Keratinocyte (primary cell): Measurements from ENCODE around the gene CUEDC2. TPM values are rescaled to one million over a fixed set of nuclear protein-coding genes. Genes with fewer than 3 reads are reported as not detected.
A peak's percentile ranks its signal among the peaks of the same experiment; 100 is the strongest.

Experiments used
- DNase-seq: peaks from one replicate; pipeline ENCODE4 v3.0.0-alpha.2; 2011; ENCODE audit warnings: low read depth, missing footprints, low spot score
- FAIRE-seq: peaks from 2 replicates; lab custom pipeline; 2011; peaks lifted over from hg19 to GRCh38; lab: Jason Lieb, UNC
- H2AFZ ChIP-seq: 2 replicates; pipeline ENCODE4 v1.6.0; 2012; ENCODE audit warnings: low read length, control low read depth, inconsistent platforms; ENCODE audit not compliant: control insufficient read depth
- H3K27ac ChIP-seq: 2 replicates; pipeline ENCODE4 v1.5.1; 2011; ENCODE audit warnings: low read length; ENCODE audit not compliant: control insufficient read depth, insufficient read depth
- H3K27me3 ChIP-seq: 3 replicates; pipeline ENCODE4 v1.6.0; 2011; ENCODE audit warnings: low read length; ENCODE audit not compliant: control insufficient read depth, insufficient read depth; ENCODE audit errors: extremely low read depth
- H3K36me3 ChIP-seq, 2 experiments: 2 replicates in 1 of 2; 3 replicates in 1 of 2; pipeline ENCODE4 v1.5.1; 2011; ENCODE audit warnings: low read length in 2 of 2, mild to moderate bottlenecking in 1 of 2; ENCODE audit not compliant: control insufficient read depth in 2 of 2, insufficient read depth in 2 of 2; ENCODE audit errors: extremely low read depth in 1 of 2
- H3K4me1 ChIP-seq: 3 replicates; pipeline ENCODE4 v1.5.1; 2011; ENCODE audit warnings: low read length; ENCODE audit not compliant: control insufficient read depth, insufficient read depth; ENCODE audit errors: extremely low read depth
- H3K4me2 ChIP-seq: 3 replicates; pipeline ENCODE4 v1.6.0; 2011; ENCODE audit warnings: low read depth, low read length; ENCODE audit not compliant: control insufficient read depth, insufficient read depth; ENCODE audit errors: extremely low read depth
- H3K4me3 ChIP-seq, 3 experiments: fragments of 200-600 bp in 1 of 3; sonication (generic) in 1 of 3; 2 replicates in 2 of 3; 3 replicates in 1 of 3; pipeline ENCODE4 v1.5.1; 2011 to 2016; ENCODE audit warnings: low read length in 3 of 3, mild to moderate bottlenecking in 3 of 3, control low read depth in 2 of 3, inconsistent platforms in 1 of 3, low read depth in 1 of 3, mixed read lengths in 1 of 3, mixed run types in 1 of 3, moderate library complexity in 1 of 3; ENCODE audit not compliant: control insufficient read depth in 2 of 3, insufficient read depth in 2 of 3; ENCODE audit errors: extremely low read depth in 1 of 3
- H3K79me2 ChIP-seq: 2 replicates; pipeline ENCODE4 v1.6.0; 2012; ENCODE audit warnings: low read length; ENCODE audit not compliant: control insufficient read depth, insufficient read depth
- H3K9ac ChIP-seq: 3 replicates; pipeline ENCODE4 v1.6.0; 2011; ENCODE audit warnings: low read length; ENCODE audit not compliant: control insufficient read depth, insufficient read depth; ENCODE audit errors: extremely low read depth
- H3K9me1 ChIP-seq: 3 replicates; pipeline ENCODE4 v1.6.0; 2011; ENCODE audit warnings: low read length; ENCODE audit not compliant: control insufficient read depth, insufficient read depth; ENCODE audit errors: extremely low read depth
- H3K9me3 ChIP-seq: 2 replicates; pipeline ENCODE4 v1.5.1; 2012; ENCODE audit warnings: low read depth, low read length; ENCODE audit not compliant: control insufficient read depth
- H4K20me1 ChIP-seq: 3 replicates; pipeline ENCODE4 v1.6.0; 2011; ENCODE audit warnings: low read length; ENCODE audit not compliant: control insufficient read depth, insufficient read depth; ENCODE audit errors: extremely low read depth
- EZH2 ChIP-seq: IDR thresholded peaks from one replicate; pipeline ENCODE4 v1.6.1; 2012; ENCODE audit warnings: inconsistent platforms, mild to moderate bottlenecking, low read length, moderate library complexity
- dilution Hi-C: fragments of 300-500 bp; cut with MboI; formaldehyde crosslinking; loops from one replicate; pipeline ENCODE4 v1.7.0; 2020; ENCODE audit warnings: low sequenced_read_pairs; ENCODE audit not compliant: extremely low pct_ligation_motif_present
- polyA minus RNA-seq, 3 experiments: library from RNA; depleted of rRNA, polyadenylated mRNA; stranded (reverse); fragments of >200 nt; gene quantifications; 1 replicate in 1 of 3; 2 replicates in 1 of 3; 3 replicates in 1 of 3; pipeline ENCODE4 v1.2.3, GENCODE V29; 2011
- polyA plus RNA-seq, 5 experiments: library from polyadenylated mRNA; depleted of rRNA in 3 of 5; stranded (reverse) in 3 of 5; stranded (forward) in 1 of 5; unstranded in 1 of 5; fragments of >200 nt; gene quantifications; 1 replicate in 1 of 5; 2 replicates in 3 of 5; 3 replicates in 1 of 5; pipeline versions ENCODE4 v1.2.1 to v1.2.3, GENCODE V29; 2011 to 2012; ENCODE audit warnings: missing spikeins in 2 of 5, low read depth in 1 of 5, low replicate concordance in 1 of 5
- TF ChIP-seq, protein P1 (sequence below), 3 experiments: IDR thresholded peaks in 1 of 3; conservative IDR thresholded peaks in 1 of 3; optimal IDR thresholded peaks in 1 of 3; 2 replicates in 2 of 3; 3 replicates in 1 of 3; pipeline versions ENCODE3 to v1.5.1; 2011; ENCODE audit warnings: low read length in 3 of 3, mild to moderate bottlenecking in 3 of 3, moderate library complexity in 2 of 3, control low read depth in 1 of 3, inconsistent platforms in 1 of 3; ENCODE audit not compliant: insufficient read depth in 2 of 3; ENCODE audit errors: extremely low read depth in 1 of 3

CUEDC2 gene, protein sequence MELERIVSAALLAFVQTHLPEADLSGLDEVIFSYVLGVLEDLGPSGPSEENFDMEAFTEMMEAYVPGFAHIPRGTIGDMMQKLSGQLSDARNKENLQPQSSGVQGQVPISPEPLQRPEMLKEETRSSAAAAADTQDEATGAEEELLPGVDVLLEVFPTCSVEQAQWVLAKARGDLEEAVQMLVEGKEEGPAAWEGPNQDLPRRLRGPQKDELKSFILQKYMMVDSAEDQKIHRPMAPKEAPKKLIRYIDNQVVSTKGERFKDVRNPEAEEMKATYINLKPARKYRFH
- polyA plus RNA-seq (35.8 to 77.3 TPM (median 46.6 TPM) in 3 replicates), polyA minus RNA-seq (30.5 to 34.5 TPM (median 33.6 TPM) in 3 replicates)
- 12.7 TPM for polyA plus RNA-seq (2011; ENCODE audit: low read depth)
- 43.1 and 74.9 TPM in 2 replicates for polyA plus RNA-seq (2011; cell fraction: cytosol; rRNA removed)
- 57.2 and 68.1 TPM in 2 replicates for polyA plus RNA-seq (2011; cell fraction: nucleus; rRNA removed)
- 30.2 and 63.8 TPM in 2 replicates for polyA plus RNA-seq (2012; ENCODE audit: low replicate concordance)
- polyA minus RNA-seq (2011; cell fraction: cytosol; rRNA and poly(A)+ RNA removed): 55.1 TPM
- 10.6 and 15.3 TPM in 2 replicates for polyA minus RNA-seq (2011; cell fraction: nucleus; rRNA and poly(A)+ RNA removed)

DNA sequence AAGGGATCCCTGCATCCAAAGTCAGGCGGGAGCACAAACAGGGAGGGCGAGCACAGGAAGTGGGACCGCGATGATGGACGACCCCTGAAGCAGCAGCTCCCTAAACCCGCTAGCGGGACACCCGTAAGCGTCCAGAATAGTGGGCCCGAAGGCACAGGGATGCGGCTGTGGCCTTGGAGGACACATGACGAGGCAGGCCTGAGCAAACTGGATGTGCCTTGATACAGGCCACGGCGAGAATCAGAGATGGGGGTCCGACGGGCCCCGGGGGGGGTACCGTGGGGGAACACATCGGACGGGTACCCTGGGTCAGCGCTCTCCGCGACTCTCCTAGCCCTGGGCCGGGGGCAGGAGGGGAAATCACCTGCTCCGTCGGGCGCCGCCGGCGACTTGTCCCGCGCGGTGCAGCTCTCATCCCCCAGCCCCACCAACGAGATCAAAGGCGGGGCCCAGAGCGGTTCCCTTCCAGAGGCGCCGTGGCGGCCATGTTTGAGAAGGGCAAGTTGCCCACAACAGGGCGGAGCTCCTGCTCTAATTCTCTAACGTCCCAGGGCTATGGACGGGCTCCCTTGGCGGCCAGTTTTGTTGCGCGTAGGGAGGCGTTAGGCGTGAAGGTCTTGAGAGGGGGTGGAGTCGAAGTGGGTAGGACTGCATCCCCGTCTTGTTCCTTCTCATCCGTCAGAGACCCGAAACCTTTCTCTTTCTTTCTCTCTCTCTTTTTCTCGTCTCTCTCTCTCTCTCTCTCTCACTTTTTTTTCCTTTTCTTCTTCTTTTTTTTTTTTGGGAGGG is at the start of gene CUEDC2:
CUEDC2 (minus strand) TSS at position 413 of the 789 bp plus-strand sequence. CDS start 7,386 bp downstream, outside the sequence.
- H3K4me1 ChIP-seq: peaks cover 6% of the 10 kb centered on the region
- TF ChIP-seq, protein P1, sequence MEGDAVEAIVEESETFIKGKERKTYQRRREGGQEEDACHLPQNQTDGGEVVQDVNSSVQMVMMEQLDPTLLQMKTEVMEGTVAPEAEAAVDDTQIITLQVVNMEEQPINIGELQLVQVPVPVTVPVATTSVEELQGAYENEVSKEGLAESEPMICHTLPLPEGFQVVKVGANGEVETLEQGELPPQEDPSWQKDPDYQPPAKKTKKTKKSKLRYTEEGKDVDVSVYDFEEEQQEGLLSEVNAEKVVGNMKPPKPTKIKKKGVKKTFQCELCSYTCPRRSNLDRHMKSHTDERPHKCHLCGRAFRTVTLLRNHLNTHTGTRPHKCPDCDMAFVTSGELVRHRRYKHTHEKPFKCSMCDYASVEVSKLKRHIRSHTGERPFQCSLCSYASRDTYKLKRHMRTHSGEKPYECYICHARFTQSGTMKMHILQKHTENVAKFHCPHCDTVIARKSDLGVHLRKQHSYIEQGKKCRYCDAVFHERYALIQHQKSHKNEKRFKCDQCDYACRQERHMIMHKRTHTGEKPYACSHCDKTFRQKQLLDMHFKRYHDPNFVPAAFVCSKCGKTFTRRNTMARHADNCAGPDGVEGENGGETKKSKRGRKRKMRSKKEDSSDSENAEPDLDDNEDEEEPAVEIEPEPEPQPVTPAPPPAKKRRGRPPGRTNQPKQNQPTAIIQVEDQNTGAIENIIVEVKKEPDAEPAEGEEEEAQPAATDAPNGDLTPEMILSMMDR (optimal IDR thresholded peaks at IDR 0.05 in 1 of 3, IDR thresholded peaks at IDR 0.05 in 1 of 3, conservative IDR thresholded peaks at IDR 0.05 in 1 of 3; ENCODE audit: extremely low read depth in 1 of 3, insufficient read depth in 2 of 3, low read length in 3 of 3): peak in 1 of 3 experiments; percentile 2
- TF ChIP-seq EZH2: no peak
- no peaks in the 10 kb centered on the region for H3K9me3 ChIP-seq
- H3K36me3 ChIP-seq: peaks cover 2 to 4% of the 10 kb centered on the region in 2 experiments
- no peaks in the 10 kb centered on the region for H4K20me1 ChIP-seq
- peaks cover 20% of the 10 kb centered on the region for H3K27me3 ChIP-seq
- H3K79me2 ChIP-seq: peaks cover 10% of the 10 kb centered on the region
- peak; percentile 75 for DNase-seq
- no peaks in the 10 kb centered on the region for H3K9me1 ChIP-seq
- peak within 1 kb of the TSS; percentile 55 for H3K27ac ChIP-seq
- peak within 1 kb of the TSS; percentile 84 for H3K9ac ChIP-seq
- H2AFZ ChIP-seq: peak within 1 kb of the TSS; percentile 80
- peak within 1 kb of the TSS; percentile 66 to 88 (median 77) for H3K4me3 ChIP-seq
- FAIRE-seq: no peak
- dilution Hi-C loops: no loop called here
- H3K4me2 ChIP-seq: peak within 1 kb of the TSS; percentile 96

DNA sequence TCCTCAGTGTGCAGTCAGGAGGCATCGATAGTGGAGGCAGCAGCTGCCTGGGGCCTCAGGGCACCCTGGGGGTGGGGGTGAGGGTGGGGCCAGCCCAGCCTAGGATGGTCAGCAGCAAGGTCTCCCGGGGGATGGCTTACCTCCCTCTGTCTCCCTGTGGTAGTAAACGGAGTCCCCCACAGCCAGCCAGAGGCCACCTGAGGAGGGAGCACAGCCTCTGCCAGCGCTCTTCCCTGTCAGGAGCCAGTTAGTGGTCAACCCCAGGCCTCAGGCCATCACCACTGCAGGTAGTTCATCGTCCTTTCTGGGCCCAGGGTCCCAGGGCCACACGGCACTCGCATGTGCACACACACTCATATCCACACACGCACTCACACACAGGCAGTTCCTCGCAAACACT is 48.0 kb upstream of the CUEDC2 start:
- H2AFZ ChIP-seq: no peak overlapping the region
- no peaks in the 10 kb centered on the region for H3K79me2 ChIP-seq
- DNase-seq: no peak
- no peak overlapping the region for H3K4me2 ChIP-seq
- H3K4me3 ChIP-seq: no peak overlapping the region
- H3K9ac ChIP-seq: no peak overlapping the region
- H3K27ac ChIP-seq: no peak overlapping the region
- H4K20me1 ChIP-seq: no peaks in the 10 kb centered on the region
- H3K4me1 ChIP-seq: no peaks in the 10 kb centered on the region
- H3K9me3 ChIP-seq: no peaks in the 10 kb centered on the region
- no peaks in the 10 kb centered on the region for H3K9me1 ChIP-seq
- H3K36me3 ChIP-seq: peaks cover 22 to 48% of the 10 kb centered on the region in 2 experiments
- no peaks in the 10 kb centered on the region for H3K27me3 ChIP-seq
- TF ChIP-seq, protein P1 (optimal IDR thresholded peaks at IDR 0.05 in 1 of 3, IDR thresholded peaks at IDR 0.05 in 1 of 3, conservative IDR thresholded peaks at IDR 0.05 in 1 of 3; ENCODE audit: extremely low read depth in 1 of 3, insufficient read depth in 2 of 3, low read length in 3 of 3): no peak
- TF ChIP-seq EZH2: no peak
- dilution Hi-C loops: no loop called here
- FAIRE-seq: no peak
